ENCODE results near the gene ZNF732. TPM values are rescaled to one million over a fixed set of nuclear protein-coding genes. Genes with fewer than 3 reads are reported as not detected.

ZNF732 gene
- total RNA-seq, 1 donor, result 0.27 TPM

GRCh38 chr4:234178-234577, 71.1 kb downstream of the ZNF732 start:
- TF ChIP-seq CTCF (IDR thresholded peaks at IDR 0.05; ENCODE audit: insufficient read depth, low read length), result no peak
- no peak overlapping the region for H3K4me3 ChIP-seq (ENCODE audit: low read depth, low read length)
- no peak for DNase-seq (ENCODE audit: low read depth)

- no peak for TF ChIP-seq CTCF (IDR thresholded peaks at IDR 0.05; ENCODE audit: insufficient read depth, low read length)
- no peak overlapping the region for H3K4me3 ChIP-seq (ENCODE audit: low read depth, low read length)
- DNase-seq (ENCODE audit: low read depth), result no peak
These were observed 81.3 kb downstream of the ZNF732 start for GRCh38 chr4:223913-224497.

Small RNA genes lying within 50 kb of the gene (small RNA-seq; reads per million reads assigned to genes)
- gene AC079140.2, result not detected
- not detected for gene MIR571

Other genes starting within 250 kb of the ZNF732 start
- gene ZNF718, start 181.0 kb downstream of the ZNF732 start, total RNA-seq (ENCODE audit: low replicate concordance), result 4.5 and 9.6 TPM in 2 replicates
- 16.3 and 21.2 TPM in 2 replicates for gene ZNF141, start 32.3 kb upstream of the ZNF732 start, total RNA-seq (ENCODE audit: low replicate concordance)
- gene ZNF721, start 193.7 kb upstream of the ZNF732 start, total RNA-seq (ENCODE audit: low replicate concordance), result 15.9 and 39.4 TPM in 2 replicates
- 34.1 and 62.7 TPM in 2 replicates for gene PIGG, start 193.7 kb upstream of the ZNF732 start, total RNA-seq (ENCODE audit: low replicate concordance)

Measured in fibroblast of the aortic adventitia (primary cell).